ENCODE measurements around the gene SOX6. TPM values are rescaled to one million over a fixed set of nuclear protein-coding genes. Genes with fewer than 3 reads are reported as not detected.

The SOX6 gene
- total and polyA plus RNA-seq, 2 experiments from 2014 or later: 0.03 to 0.66 TPM

GRCh38 chr11:16261836-16262644 lies 94.3 kb downstream of the SOX6 start:
- H3K4me1 Mint-ChIP-seq: no peaks in the 10 kb centered on the region
- Histone ChIP-seq H3K9me2 (ENCODE audit: insufficient read depth) (no peaks in the 10 kb centered on the region), H3F3A (replicated peaks; ENCODE audit: low read depth) (no peaks in the 10 kb centered on the region), H3K79me2 (replicated peaks; ENCODE audit: insufficient read depth) (no peaks in the 10 kb centered on the region), H2AFZ (no peak overlapping the region), H3K27me3 (ENCODE audit: insufficient read depth) (no peaks in the 10 kb centered on the region), H3K4me1 (ENCODE audit: insufficient read depth) (no peaks in the 10 kb centered on the region), H3K36me3 (ENCODE audit: insufficient read depth) (no peaks in the 10 kb centered on the region), H3K4me2 (no peak overlapping the region), H4K20me1 (replicated peaks; ENCODE audit: insufficient read depth) (no peaks in the 10 kb centered on the region), H3K4me3 (no peak overlapping the region), H3K27ac (ENCODE audit: low read depth) (no peak overlapping the region)
- no peak overlapping the region for H3K4me3 Mint-ChIP-seq
- ATAC-seq: no peak
- H3K27ac Mint-ChIP-seq: no peak overlapping the region; the same call in 1 of the 2 replicates
- no peaks in the 10 kb centered on the region for H3K27me3 Mint-ChIP-seq (ENCODE audit: insufficient read depth, low read depth, poor library complexity)
- H3K9me3 Mint-ChIP-seq: no peaks in the 10 kb centered on the region
- no peaks in the 10 kb centered on the region for H3K36me3 Mint-ChIP-seq (ENCODE audit: low read depth)
- no peak for TF ChIP-seq EZH2 (IDR thresholded peaks at IDR 0.05; ENCODE audit: low read depth, unreplicated experiment)
- TF ChIP-seq CREB1 (CRISPR knock-in tag; IDR thresholded peaks at IDR 0.05; ENCODE audit: low read depth): no peak
- TF ChIP-seq EZH2phosphoT487 (IDR thresholded peaks at IDR 0.05; ENCODE audit: unreplicated experiment): no peak
- TF ChIP-seq REST (IDR thresholded peaks at IDR 0.05; ENCODE audit: unreplicated experiment): no peak
- TF ChIP-seq ZNF462 (CRISPR knock-in tag; IDR thresholded peaks at IDR 0.05): no peak
- TF ChIP-seq ETS1 (IDR thresholded peaks at IDR 0.05): no peak
- TF ChIP-seq POLR2AphosphoS5 (IDR thresholded peaks at IDR 0.05; ENCODE audit: low read depth): no peak
- TF ChIP-seq ZNF114 (CRISPR knock-in tag; IDR thresholded peaks at IDR 0.05): no peak
- no peak for TF ChIP-seq STAT1 (IDR thresholded peaks at IDR 0.05; ENCODE audit: unreplicated experiment)
- TF ChIP-seq ZNF331 (CRISPR knock-in tag; IDR thresholded peaks at IDR 0.05; ENCODE audit: low read depth): no peak
- TF ChIP-seq NANOG (IDR thresholded peaks at IDR 0.05; ENCODE audit: borderline replicate concordance): no peak
- no peak for TF ChIP-seq CTCF (conservative IDR thresholded peaks at IDR 0.05; ENCODE audit: low read depth in 2 of 2)
- no peak for TF ChIP-seq JUNB (IDR thresholded peaks at IDR 0.05; ENCODE audit: unreplicated experiment)
- no peak for DNase-seq (ENCODE audit: low spot score)

All from GM23338 (cell line).